DND-41 (cell line): ENCODE results near the gene PYGB.

Experiments used
- ATAC-seq: fragments of 200-7000 bp; cut with Tn5 transposase; 3 replicates; pipeline ENCODE4 v1.9.1; 2021; ENCODE audit warnings: low read depth; ENCODE audit not compliant: insufficient read depth
- DNase-seq: peaks from one replicate; pipeline ENCODE4 v3.0.0-alpha.2; 2020
- H2AFZ ChIP-seq: 2 replicates; pipeline ENCODE4 v1.6.0; 2012; ENCODE audit warnings: low read depth, low read length
- H3K27ac ChIP-seq: 2 replicates; pipeline ENCODE4 v1.5.1; 2012; ENCODE audit warnings: low read length, inconsistent platforms
- H3K27me3 ChIP-seq: fragments of 200-600 bp; sonication (generic); 2 replicates; pipeline ENCODE4 v1.6.0; 2012; ENCODE audit warnings: low read length, mild to moderate bottlenecking, inconsistent platforms; ENCODE audit not compliant: insufficient read depth, poor library complexity
- H3K36me3 ChIP-seq: 2 replicates; pipeline ENCODE4 v1.5.1; 2012; ENCODE audit warnings: low read length, inconsistent platforms; ENCODE audit not compliant: insufficient read depth
- H3K4me1 ChIP-seq: 2 replicates; pipeline ENCODE4 v1.5.1; 2012; ENCODE audit warnings: mild to moderate bottlenecking, low read length; ENCODE audit not compliant: insufficient read depth
- H3K4me2 ChIP-seq: 2 replicates; pipeline ENCODE4 v1.6.0; 2012; ENCODE audit warnings: mild to moderate bottlenecking, moderate library complexity, low read length, inconsistent platforms; ENCODE audit not compliant: insufficient read depth
- H3K4me3 ChIP-seq, 2 experiments: fragments of 200-600 bp in 1 of 2; shearing (Covaris generic) in 1 of 2; 2 replicates each; pipeline ENCODE4 v1.5.1; 2012 to 2016; ENCODE audit warnings: inconsistent platforms in 2 of 2, low read length in 2 of 2, mild to moderate bottlenecking in 2 of 2, low read depth in 1 of 2, moderate library complexity in 1 of 2
- H3K79me2 ChIP-seq: 2 replicates; pipeline ENCODE4 v1.6.0; 2012; ENCODE audit warnings: low read length, inconsistent platforms; ENCODE audit not compliant: insufficient read depth
- H3K9ac ChIP-seq: 2 replicates; pipeline ENCODE4 v1.6.0; 2012; ENCODE audit warnings: low read depth, mild to moderate bottlenecking, inconsistent platforms, low read length, moderate library complexity
- H3K9me3 ChIP-seq: 2 replicates; pipeline ENCODE4 v1.5.1; 2012; ENCODE audit warnings: low read length, moderate library complexity, mild to moderate bottlenecking, inconsistent platforms; ENCODE audit not compliant: insufficient read depth, severe bottlenecking
- H4K20me1 ChIP-seq: 2 replicates; pipeline ENCODE4 v1.6.0; 2012; ENCODE audit warnings: low read length; ENCODE audit not compliant: insufficient read depth
- CTCF ChIP-seq: IDR thresholded peaks from 2 replicates; pipeline ENCODE4 v1.5.1; 2012; ENCODE audit warnings: borderline replicate concordance, low read length, moderate library complexity, mild to moderate bottlenecking; ENCODE audit not compliant: poor library complexity, severe bottlenecking; ENCODE audit errors: extremely low read depth
- EZH2 ChIP-seq: IDR thresholded peaks from 3 replicates; pipeline ENCODE4 v1.6.1; 2012; ENCODE audit warnings: borderline replicate concordance, low read depth, mild to moderate bottlenecking, moderate library complexity, low read length, inconsistent platforms; ENCODE audit not compliant: severe bottlenecking

PYGB gene

GRCh38 chr20:25220810-25221591 is 26.9 kb upstream of the PYGB start:
- no peak for TF ChIP-seq CTCF
- TF ChIP-seq EZH2 = no peak
- Histone ChIP-seq H3K79me2 (no peaks in the 10 kb centered on the region), H2AFZ (no peak overlapping the region), H3K27me3 (no peaks in the 10 kb centered on the region), H3K4me1 (no peaks in the 10 kb centered on the region), H3K4me2 (no peak overlapping the region), H3K9ac (no peak overlapping the region), H3K9me3 (no peaks in the 10 kb centered on the region), H3K36me3 (peaks cover 83% of the 10 kb centered on the region), H4K20me1 (no peaks in the 10 kb centered on the region; the same call in 1 of the 2 replicates), H3K4me3 (no peak overlapping the region), H3K27ac (no peak overlapping the region)
- DNase-seq (no peak), ATAC-seq (no peak)

DNA sequence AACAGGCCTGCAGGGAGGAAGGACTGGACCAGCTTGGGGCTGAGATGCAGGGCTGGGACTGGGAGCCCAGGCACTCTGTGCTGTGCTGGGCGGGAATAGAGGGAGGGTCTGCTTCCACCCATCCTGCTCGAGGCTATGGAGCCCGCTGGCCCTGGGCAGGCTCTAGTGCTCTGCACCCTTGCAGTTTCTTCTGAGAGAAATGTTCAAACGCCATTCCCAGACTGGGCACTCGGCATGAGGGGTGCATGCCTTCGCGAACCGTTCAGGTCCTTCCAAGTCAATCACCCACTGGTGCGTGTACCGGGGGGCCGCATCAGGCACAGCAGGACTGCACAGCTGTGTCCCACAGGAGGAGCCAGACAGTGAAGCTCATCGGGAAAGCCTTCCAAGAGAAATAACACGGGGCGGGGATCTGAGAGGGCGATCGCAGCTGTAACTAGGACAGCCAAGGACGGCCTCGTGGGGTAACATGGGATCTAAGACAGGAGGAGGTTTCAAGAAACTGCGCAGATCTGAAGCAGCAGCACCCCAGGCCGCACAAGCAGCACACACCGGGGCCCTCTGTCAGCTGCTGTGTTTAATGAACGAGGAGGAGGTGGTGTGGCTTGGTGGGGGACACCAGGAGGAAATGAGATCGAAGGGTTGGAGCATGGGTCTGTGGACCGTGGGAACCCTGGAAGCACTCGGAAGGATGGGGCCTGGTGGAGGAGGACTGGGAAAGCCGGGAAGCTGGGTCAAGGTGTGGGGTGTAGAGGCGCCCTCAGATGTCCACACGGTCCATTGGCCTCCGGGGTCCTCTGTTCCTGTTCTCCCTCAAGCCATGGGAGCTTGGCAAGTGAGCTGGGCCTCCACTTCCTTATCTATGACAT is 26.1 kb upstream of the PYGB start:
- Histone ChIP-seq H3K4me2 (no peak overlapping the region), H3K9me3 (no peaks in the 10 kb centered on the region), H3K4me1 (no peaks in the 10 kb centered on the region), H3K27me3 (no peaks in the 10 kb centered on the region), H3K9ac (no peak overlapping the region), H3K79me2 (no peaks in the 10 kb centered on the region), H3K36me3 (peaks cover 81% of the 10 kb centered on the region), H2AFZ (no peak overlapping the region), H4K20me1 (peaks cover 1% of the 10 kb centered on the region; the same call in 1 of the 2 replicates), H3K27ac (no peak overlapping the region), H3K4me3 (no peak overlapping the region)
- DNase-seq (no peak), ATAC-seq (no peak)
- TF ChIP-seq CTCF (no peak), EZH2 (no peak)

GRCh38 chr20:25222461-25223178 is 25.3 kb upstream of the PYGB start:
- H3K9ac ChIP-seq = no peak overlapping the region
- ATAC-seq = no peak

More at GRCh38 chr20:25222461-25223178, 25.3 kb upstream of the PYGB start:
- no peak overlapping the region for H2AFZ ChIP-seq
- H3K9me3 ChIP-seq = no peaks in the 10 kb centered on the region
- H3K4me1 ChIP-seq = no peaks in the 10 kb centered on the region
- no peaks in the 10 kb centered on the region for H3K27me3 ChIP-seq
- no peak overlapping the region for H3K4me2 ChIP-seq
- H4K20me1 ChIP-seq = peaks cover 4% of the 10 kb centered on the region; the same call in 1 of the 2 replicates
- peaks cover 73% of the 10 kb centered on the region for H3K36me3 ChIP-seq
- H3K27ac ChIP-seq = no peak overlapping the region
- no peaks in the 10 kb centered on the region for H3K79me2 ChIP-seq
- no peak for TF ChIP-seq CTCF
- no peak for TF ChIP-seq EZH2
- DNase-seq = no peak
- no peak overlapping the region for H3K4me3 ChIP-seq
